Inferior parietal cortex (tissue), 1 donor: ENCODE results near the gene IGSF3.

Experiments
- DNase-seq: peaks from one replicate; pipeline ENCODE4 v3.0.0-alpha.2; 2016; ENCODE audit errors: extremely low spot score

The IGSF3 gene

GRCh38 chr1:116686175-116686574, 18.6 kb upstream of the IGSF3 start:
- DNase-seq, result no peak

GRCh38 chr1:116684575-116684974, 17.0 kb upstream of the IGSF3 start:
- no peak for DNase-seq

- no peak for DNase-seq
These were observed 15.2 kb upstream of the IGSF3 start for GRCh38 chr1:116682641-116683221.

- DNase-seq, result no peak
These were observed 13.9 kb upstream of the IGSF3 start for GRCh38 chr1:116681343-116681899.

DNA sequence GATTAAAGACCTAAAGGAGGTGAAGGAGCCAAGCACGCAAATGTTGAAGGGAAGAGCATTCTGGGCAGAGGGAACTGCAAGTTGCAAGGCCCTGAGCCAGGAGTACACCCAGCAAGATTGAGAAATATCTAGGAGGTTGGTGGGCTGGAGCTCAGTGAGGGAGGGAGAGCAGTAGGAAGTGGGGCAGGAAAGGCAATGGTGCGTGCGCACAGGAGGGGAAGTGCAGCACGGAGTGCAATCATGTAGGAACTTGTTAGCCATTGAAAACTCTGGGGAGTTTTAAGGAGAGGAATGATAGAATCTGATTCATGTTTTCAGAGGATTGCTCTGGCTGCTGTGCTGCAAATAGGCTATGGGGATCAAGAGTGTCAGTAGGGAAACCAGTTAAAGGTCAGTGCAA, 13.2 kb upstream of the IGSF3 start:
- DNase-seq, result no peak

DNA sequence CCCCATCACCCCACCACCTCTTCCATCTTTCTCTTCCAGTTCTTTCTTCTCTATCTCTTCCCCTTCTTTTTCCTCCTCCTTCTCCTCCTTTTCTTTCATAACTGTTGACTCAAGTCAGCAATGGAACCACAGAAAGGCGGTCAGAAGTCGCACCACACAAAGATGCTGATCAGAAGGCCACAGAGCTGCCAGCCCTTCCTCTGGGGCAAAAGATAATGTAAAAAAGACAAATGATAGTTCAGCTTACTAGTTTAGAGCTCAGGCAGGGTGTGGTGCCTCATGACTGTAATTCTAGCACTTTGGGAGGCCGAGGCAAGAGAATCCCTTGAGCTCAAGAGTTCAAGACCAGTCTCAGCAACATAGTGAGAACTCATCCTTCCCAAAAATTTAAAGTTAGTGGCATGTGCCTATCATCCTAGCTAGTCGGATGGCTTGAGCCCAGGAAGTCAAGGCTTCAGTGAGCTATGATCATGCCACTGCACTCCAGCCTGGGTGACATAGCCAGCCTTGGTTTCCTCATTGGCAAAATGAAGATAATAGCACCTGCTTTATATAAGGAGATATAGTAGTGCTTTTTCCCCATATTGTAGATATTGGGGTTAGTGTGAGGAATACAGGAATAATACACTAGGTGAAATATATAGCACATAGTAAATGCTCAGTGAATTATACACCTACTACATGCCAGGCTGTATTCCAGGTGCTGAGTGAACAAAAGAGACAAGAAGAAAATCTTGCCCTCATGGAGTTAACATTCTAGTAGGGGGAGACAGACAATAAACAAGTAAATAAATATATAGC, 12.5 kb upstream of the IGSF3 start:
- no peak for DNase-seq

DNA sequence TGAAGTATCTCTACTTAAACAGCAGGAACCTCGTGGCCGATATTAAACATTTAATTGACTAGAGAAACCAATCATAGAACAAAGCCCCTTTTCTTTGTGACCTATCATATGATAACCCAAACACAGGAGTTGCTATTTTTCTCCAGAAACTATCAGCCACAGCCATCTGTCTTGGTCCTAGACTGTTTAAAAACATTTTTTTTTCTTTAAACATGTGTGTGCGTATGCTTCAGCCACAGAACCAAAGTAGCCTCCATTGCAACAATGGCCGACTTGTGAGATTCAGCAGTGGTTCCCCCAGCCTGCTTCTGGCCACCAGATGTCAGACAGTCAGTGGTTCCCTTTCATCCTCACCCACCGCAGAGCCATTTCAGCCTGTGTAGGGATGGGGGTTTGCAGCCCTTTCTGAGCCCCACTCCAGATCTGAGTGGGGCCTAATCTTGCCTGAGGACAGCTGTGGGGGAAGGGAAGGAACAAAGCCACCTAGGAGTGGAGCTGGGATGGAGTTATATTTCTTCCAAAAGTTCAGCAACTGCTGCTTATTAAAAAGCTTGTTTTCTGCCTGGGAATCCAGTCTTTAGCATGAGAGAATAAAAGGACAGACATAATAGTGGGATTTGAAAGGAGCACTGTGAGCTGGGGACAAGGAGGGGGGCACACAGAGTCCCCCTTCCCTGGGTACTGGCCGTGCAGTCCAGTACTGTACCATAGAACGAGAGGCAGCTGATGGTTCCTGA, 11.7 kb upstream of the IGSF3 start:
- DNase-seq, result no peak

DNA sequence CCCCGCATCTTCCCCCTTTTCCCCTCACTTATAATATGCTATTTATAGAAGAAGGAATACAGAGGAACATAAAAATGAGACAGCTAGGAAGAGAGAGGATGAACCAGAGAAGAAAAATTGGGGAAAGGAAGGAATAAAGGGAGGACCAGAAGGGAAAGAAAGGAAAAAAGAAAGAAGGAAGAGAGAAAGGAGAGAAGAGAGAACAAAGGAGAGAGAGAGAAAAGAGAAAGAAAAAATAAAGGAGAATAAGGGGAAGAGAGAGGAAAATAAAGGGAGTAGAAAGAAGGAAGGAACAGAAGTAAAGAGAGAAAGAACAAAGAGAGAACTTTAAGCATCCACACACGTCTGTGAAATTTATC, 11.2 kb upstream of the IGSF3 start:
- DNase-seq, result no peak

DNA sequence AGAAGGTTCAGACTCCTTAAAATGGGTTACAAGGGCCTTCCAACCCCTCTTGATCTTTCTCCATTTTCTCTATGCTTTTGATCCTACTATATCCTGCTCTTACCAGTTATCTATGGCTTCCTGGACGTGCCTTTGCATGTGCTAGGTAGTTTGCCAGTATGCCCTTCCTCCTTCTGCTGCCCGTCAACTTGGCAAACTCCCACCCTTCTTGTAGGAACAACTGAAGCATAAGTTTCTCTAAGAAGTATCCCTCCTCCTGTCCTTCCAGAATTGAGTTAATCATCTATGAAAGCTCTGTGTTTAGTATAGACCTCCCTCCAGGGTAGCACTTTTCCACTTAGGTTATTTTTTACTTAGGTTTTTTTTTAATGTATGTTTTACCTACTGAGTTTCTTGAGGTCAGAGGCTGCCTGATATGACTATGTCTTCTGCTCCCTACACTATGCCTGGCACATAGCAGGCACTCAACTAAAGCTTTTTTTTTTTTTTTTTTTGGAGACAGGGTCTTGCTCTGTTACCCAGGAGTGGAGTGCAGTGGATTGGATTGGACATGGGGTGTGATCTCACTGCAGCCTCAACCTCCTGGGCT, 10.0 kb upstream of the IGSF3 start:
- no peak for DNase-seq

- DNase-seq, result no peak
These were observed 8.8 kb upstream of the IGSF3 start for GRCh38 chr1:116676291-116676690.

DNA sequence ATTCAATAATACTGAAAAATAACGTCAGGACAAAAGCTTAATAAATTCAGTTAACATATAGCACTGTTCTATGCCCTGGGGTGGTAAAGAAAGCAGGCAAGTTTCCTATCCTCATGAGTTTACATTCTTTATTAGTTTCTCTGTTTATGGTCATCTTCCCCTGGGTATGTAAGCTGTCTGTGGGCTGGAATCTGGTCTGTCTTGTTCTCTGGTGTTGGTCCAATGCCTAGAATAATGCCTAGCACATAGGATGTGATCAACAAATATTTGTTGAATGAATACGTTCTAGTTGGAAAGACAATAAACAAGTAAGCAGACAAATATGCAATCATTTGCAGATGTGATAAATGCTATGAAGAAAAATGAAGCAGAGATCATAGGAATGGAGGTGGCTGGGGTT, 7.2 kb upstream of the IGSF3 start:
- no peak for DNase-seq

DNA sequence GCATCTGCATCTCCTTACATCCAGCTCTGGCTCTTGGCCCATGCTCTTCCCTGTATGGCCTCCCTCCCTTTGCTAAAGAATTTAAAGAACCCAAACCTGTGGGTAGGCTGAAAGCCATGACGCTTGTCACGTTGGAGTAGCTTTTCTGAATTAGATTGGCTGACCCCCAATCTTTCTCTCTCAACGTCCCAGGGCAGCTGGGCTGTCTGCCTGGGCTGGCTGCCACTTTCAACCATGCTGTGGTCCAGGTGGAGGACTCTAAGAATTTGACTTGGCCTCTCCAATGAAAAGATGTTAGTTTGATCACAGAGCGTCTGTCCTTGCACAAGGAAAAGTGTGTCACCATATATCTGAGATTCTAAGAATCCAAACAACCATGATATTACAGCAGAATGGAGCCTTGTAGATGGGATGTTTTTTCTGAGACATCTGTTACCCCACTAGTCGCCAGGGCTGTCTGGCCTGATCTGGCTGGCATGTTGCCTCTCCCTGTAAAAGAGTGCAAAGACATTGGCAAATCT, 6.5 kb upstream of the IGSF3 start:
- DNase-seq, result no peak

GRCh38 chr1:116671912-116672311, 4.4 kb upstream of the IGSF3 start:
- DNase-seq, result no peak

DNA sequence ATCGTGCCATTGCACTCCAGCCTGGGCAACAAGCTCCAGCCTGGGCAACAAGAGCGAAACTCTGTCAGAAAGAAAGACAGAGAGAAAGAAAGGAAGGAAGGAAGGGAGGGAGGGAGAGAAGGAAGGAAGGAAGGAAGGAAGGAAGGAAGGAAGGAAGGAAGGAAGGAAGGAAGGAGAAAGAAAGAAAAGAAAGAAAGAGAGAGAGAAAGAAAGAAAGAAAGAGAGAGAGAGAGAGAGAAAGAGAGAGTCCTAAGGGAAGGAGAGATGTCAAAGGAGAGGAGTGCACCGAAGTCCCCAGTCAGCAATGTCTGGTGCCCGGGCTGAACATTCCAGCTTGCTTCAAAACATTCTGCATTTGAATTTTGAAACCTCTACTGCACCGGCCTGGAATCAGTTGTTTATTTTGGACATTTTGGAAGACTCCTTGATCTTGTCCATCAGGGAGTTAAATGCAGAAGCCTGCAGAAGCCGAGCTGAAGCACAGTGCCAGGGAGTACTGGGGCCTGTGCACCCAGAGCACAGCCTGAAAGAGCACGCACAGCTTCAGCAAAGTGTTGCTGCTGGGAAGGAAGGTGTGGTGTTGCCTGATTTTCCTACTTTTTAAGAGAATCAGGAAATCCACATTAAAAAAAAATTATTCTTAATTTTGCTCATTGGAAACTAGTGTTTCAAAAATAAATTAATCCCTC, 3.7 kb upstream of the IGSF3 start:
- DNase-seq, result no peak

GRCh38 chr1:116668277-116668676, 744 bp upstream of the IGSF3 start:
- no peak for DNase-seq

DNA sequence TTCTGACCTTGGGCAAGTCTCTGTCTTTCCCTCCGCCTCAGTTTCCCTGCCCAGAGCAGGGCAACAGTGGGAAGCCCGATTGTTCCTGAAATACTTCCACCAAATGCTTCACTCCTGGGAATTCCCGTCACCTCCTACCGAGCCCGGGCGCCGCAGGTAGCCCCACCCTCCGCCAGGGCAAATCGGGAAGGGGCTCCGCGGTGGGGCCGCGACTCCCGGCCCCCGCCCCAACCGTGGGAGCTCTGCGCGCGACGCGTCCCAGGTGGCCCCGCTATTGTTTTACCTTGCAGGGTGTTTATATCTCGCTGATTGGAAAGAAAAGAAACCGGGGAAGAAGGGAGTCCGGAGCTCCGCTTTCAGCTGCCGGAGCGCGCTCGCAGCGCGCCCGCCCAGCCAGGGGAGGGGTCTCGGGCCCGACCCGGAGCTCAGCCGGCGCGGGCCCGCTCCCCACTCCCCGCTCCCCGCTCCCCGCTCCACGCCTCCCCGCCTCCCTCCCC, 407 bp downstream of the IGSF3 start:
- no peak for DNase-seq

DNA sequence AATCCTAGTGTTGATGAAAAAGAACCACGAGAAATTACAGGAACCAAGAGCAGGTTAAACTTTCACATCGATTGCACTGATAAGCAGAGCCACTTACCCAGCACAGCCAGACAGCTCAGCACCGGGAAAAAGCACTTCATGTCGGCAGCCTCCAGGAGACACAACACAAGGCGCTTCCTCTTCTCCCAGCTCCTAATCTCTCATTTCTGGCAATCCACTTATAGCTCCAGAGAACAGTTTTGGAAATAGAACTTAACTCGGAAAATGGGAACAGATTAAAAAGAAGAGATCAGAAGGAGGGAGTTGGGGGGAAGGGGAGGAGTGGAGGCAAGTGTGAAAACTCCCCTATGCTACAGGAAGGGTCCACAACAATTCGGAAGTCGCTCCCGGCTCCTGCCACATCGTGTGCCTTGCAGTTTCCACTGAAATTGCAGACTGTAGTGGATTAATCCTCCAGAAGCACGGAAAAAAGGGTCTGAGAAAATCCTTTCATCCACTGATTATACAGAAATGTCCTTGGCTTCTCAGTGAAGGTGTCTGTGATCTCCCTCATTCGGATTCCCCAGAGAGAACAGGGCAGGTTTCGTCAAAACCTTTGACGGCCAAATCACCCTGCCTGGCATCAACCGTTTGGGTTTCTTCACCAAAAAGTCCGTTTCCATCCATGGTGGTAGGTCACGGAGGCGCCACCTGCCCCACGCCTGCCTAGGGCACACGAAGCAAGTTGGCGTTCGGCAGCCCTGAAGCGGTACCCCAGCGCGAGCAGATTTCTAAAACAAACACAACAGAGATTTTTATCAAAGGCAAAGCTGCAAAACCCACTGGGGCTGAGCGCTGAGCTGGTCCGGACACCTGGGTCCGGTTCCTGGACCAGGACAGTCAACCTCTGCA, 1.1 kb downstream of the IGSF3 start:
- DNase-seq, result no peak

- DNase-seq, result no peak
These were observed 2.6 kb downstream of the IGSF3 start for GRCh38 chr1:116664978-116665371.

DNA sequence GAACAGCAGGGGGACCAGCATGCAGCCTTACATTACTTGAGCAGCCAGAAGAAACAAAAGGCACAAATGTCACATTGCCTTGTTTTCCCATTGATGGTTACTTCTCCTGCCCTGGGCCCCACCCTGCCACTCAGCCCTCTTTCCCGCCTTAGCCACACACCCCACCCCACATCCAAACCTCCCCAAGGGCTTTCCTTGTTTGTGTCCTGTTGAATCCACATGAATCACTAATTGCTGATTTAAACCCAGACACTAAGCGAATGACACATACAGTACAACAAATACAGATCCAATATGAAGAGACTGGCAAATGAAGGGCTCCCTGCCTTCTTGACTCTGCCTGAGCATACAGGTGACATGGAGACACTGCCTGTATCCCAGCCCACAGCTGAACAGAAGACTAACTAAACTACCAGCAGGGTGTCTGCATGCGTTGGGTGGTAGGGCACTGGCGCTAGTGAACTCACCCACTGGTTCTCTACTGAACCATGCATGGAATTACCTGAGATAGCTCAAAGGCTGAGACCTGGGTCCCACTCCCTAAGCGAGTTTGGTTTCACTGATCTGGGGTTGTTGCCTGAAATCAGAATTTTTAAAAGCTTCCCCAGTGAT, 3.1 kb downstream of the IGSF3 start:
- DNase-seq, result no peak

DNA sequence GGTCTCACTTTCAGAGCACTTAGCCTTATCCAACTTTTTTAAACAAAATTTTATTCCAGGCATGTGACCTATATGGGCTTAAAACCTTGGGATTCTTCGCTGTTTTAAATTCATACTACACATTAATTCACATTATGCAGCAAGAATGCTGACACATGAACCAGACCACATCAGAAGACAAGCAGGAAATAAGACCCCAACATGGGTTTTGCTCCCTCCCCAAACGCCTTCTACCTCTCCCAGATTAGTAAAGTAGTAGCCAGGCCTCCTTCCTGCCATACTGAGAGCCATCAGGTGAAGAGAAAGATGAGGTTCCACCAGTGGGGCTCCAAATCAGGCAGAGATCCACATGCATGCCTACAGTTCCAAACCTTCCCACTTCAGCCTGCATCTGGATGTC, 3.7 kb downstream of the IGSF3 start:
- no peak for DNase-seq
